HFF-Myc (cell line): ENCODE data around the gene CDK4.
A peak's percentile ranks its signal among the peaks of the same experiment; 100 is the strongest.

Experiments
- DNase-seq: peaks from one replicate; pipeline ENCODE4 v3.0.0-alpha.2; 2011; ENCODE audit warnings: low read depth; ENCODE audit errors: extremely low read depth
- H3K4me3 ChIP-seq: replicated peaks from 2 replicates; pipeline ENCODE4 v1.5.1; 2011; ENCODE audit warnings: low read depth, mild to moderate bottlenecking, control low read depth, low read length
- TF ChIP-seq, protein P1 (sequence below): IDR thresholded peaks from 2 replicates; pipeline ENCODE4 v1.5.1; 2012; ENCODE audit warnings: mild to moderate bottlenecking, low read depth, low read length, control low read depth; ENCODE audit errors: missing control alignments

Gene CDK4

GRCh38 chr12:57751788-57752667 is at the start of gene CDK4:
Gene CDK4, minus strand, starts transcription at chr12:57752310. Its CDS starts 593 bp downstream, at chr12:57751717.
- TF ChIP-seq, protein P1, sequence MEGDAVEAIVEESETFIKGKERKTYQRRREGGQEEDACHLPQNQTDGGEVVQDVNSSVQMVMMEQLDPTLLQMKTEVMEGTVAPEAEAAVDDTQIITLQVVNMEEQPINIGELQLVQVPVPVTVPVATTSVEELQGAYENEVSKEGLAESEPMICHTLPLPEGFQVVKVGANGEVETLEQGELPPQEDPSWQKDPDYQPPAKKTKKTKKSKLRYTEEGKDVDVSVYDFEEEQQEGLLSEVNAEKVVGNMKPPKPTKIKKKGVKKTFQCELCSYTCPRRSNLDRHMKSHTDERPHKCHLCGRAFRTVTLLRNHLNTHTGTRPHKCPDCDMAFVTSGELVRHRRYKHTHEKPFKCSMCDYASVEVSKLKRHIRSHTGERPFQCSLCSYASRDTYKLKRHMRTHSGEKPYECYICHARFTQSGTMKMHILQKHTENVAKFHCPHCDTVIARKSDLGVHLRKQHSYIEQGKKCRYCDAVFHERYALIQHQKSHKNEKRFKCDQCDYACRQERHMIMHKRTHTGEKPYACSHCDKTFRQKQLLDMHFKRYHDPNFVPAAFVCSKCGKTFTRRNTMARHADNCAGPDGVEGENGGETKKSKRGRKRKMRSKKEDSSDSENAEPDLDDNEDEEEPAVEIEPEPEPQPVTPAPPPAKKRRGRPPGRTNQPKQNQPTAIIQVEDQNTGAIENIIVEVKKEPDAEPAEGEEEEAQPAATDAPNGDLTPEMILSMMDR, result no peak
- DNase-seq, result peak; percentile 99
- peak within 1 kb of the TSS; percentile 82 for H3K4me3 ChIP-seq

GRCh38 chr12:57800965-57801364 is 48.9 kb upstream of the CDK4 start:
- H3K4me3 ChIP-seq, result no peak overlapping the region
- TF ChIP-seq, protein P1, result no peak

GRCh38 chr12:57797933-57798332 is 45.8 kb upstream of the CDK4 start:
- TF ChIP-seq, protein P1, result no peak
- H3K4me3 ChIP-seq, result no peak overlapping the region
- DNase-seq, result no peak

More at GRCh38 chr12:57800965-57801364, 48.9 kb upstream of the CDK4 start:
- no peak for DNase-seq

- no peak overlapping the region for H3K4me3 ChIP-seq
- no peak for DNase-seq
- TF ChIP-seq, protein P1, result no peak
These were observed 44.9 kb upstream of the CDK4 start for GRCh38 chr12:57796996-57797395.

GRCh38 chr12:57795354-57795753 is 43.2 kb upstream of the CDK4 start:
- no peak for DNase-seq
- TF ChIP-seq, protein P1, result no peak
- H3K4me3 ChIP-seq, result no peak overlapping the region

- DNase-seq, result no peak
- TF ChIP-seq, protein P1, result no peak
- H3K4me3 ChIP-seq, result no peak overlapping the region
These were observed 41.8 kb upstream of the CDK4 start for GRCh38 chr12:57793920-57794319.
